ENCODE measurements around the gene ALDOA. TPM values are rescaled to one million over a fixed set of nuclear protein-coding genes. Genes with fewer than 3 reads are reported as not detected.

The ALDOA gene
- total and polyA plus RNA-seq, 10 of the 15 experiments (the other 5 are each of a cell fraction or from before 2014, with no cell fraction given) = 218 to 2,339 (median 1,095) TPM

DNA sequence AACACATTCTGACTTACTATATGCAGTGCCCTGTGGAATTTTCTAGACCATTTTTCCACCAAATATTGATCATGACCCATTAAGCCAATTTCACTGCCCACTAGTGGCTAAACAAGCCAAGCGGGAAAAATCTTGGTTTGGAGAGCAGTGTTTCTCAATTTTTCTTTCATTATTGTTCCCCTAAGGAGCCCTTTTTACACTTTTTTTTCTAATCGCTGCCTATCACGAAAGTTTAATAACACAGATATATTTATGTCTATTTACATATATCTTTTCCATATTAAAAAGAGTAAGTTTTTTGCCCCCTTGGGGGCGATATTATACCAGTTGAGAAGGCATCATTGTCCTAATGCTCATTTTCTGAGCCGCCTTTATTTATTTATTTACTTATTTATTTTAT is 23.7 kb upstream of the ALDOA start (continued):
- TF ChIP-seq, protein P1, sequence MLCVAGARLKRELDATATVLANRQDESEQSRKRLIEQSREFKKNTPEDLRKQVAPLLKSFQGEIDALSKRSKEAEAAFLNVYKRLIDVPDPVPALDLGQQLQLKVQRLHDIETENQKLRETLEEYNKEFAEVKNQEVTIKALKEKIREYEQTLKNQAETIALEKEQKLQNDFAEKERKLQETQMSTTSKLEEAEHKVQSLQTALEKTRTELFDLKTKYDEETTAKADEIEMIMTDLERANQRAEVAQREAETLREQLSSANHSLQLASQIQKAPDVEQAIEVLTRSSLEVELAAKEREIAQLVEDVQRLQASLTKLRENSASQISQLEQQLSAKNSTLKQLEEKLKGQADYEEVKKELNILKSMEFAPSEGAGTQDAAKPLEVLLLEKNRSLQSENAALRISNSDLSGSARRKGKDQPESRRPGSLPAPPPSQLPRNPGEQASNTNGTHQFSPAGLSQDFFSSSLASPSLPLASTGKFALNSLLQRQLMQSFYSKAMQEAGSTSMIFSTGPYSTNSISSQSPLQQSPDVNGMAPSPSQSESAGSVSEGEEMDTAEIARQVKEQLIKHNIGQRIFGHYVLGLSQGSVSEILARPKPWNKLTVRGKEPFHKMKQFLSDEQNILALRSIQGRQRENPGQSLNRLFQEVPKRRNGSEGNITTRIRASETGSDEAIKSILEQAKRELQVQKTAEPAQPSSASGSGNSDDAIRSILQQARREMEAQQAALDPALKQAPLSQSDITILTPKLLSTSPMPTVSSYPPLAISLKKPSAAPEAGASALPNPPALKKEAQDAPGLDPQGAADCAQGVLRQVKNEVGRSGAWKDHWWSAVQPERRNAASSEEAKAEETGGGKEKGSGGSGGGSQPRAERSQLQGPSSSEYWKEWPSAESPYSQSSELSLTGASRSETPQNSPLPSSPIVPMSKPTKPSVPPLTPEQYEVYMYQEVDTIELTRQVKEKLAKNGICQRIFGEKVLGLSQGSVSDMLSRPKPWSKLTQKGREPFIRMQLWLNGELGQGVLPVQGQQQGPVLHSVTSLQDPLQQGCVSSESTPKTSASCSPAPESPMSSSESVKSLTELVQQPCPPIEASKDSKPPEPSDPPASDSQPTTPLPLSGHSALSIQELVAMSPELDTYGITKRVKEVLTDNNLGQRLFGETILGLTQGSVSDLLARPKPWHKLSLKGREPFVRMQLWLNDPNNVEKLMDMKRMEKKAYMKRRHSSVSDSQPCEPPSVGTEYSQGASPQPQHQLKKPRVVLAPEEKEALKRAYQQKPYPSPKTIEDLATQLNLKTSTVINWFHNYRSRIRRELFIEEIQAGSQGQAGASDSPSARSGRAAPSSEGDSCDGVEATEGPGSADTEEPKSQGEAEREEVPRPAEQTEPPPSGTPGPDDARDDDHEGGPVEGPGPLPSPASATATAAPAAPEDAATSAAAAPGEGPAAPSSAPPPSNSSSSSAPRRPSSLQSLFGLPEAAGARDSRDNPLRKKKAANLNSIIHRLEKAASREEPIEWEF (IDR thresholded peaks at IDR 0.05; ENCODE audit: insufficient replicate concordance, low read depth, low read length) = no peak

DNA sequence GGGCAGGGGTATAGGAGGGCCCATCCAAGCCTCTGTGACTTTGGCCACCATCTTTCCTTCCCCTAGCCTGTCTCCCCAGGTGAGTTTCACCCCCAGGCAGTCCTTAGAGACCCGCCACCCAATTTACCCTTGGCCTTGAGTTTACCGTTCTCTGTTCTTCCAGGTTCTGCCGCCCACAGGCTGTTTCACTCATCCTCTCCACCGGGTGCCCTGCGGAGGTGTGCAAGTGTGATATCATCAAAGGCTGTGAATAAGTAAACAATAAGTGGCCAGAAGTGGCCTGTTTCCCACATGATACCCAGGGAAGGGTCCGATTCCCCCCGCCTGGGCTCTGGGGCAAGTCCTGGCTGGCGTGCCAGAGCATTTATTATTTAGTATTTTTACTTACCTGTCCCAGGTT is 19.4 kb upstream of the ALDOA start:
- no peaks in the 10 kb centered on the region for H3K36me3 ChIP-seq (ENCODE audit: control insufficient read depth in 2 of 2, insufficient read depth in 2 of 2, low read length in 1 of 2)
- BruUV-seq (replicated peaks) = no TSS peak
- H3K9ac ChIP-seq (ENCODE audit: control insufficient read depth, insufficient read depth, low read length) = no peak overlapping the region
- no peaks in the 10 kb centered on the region for H3K27me3 ChIP-seq (replicated peaks in 1 of 2; ENCODE audit: control insufficient read depth in 2 of 2, insufficient read depth in 2 of 2, low read length in 1 of 2)
- ChIA-PET SMC1A (ENCODE audit: uncharacterized antibody, unreplicated experiment) (no interaction called here), POLR2A (no interaction called here), RAD21 (ENCODE audit: unreplicated experiment) (no interaction called here), CTCF (no interaction called here)
- no peaks in the 10 kb centered on the region for H4K20me1 ChIP-seq (ENCODE audit: control insufficient read depth, insufficient read depth)
- H3K4me2 ChIP-seq (ENCODE audit: control insufficient read depth, insufficient read depth) = no peak overlapping the region
- ATAC-seq (no peak), DNase-seq (ENCODE audit: low read depth, low spot score) (no peak), FAIRE-seq (no peak)
- H2AFZ ChIP-seq (ENCODE audit: control insufficient read depth, low read depth, low read length) = no peak overlapping the region
- no peaks in the 10 kb centered on the region for H3K79me2 ChIP-seq (ENCODE audit: control insufficient read depth, insufficient read depth, low read length)
- H3K27ac ChIP-seq (ENCODE audit: control insufficient read depth, insufficient read depth) = no peak overlapping the region
- intact Hi-C loops (cut with micrococcal nuclease; ENCODE audit: unreplicated experiment) = no loop called here
- no peak overlapping the region for H3K4me3 ChIP-seq
- H3K4me1 ChIP-seq (ENCODE audit: control insufficient read depth, insufficient read depth, low read length) = no peaks in the 10 kb centered on the region
- in situ Hi-C loops (cut with MboI) = no loop called here
- no peak for TF ChIP-seq NFYB (IDR thresholded peaks at IDR 0.05; ENCODE audit: insufficient read depth, low read depth, low read length)
- no peak for TF ChIP-seq TAF1 (IDR thresholded peaks at IDR 0.05; ENCODE audit: borderline replicate concordance, low read depth, low read length)
- TF ChIP-seq YY1 (IDR thresholded peaks at IDR 0.05; ENCODE audit: low read depth, low read length) = no peak
- no peak for TF ChIP-seq ETV6 (conservative IDR thresholded peaks at IDR 0.05 in 1 of 2, IDR thresholded peaks at IDR 0.05 in 1 of 2; ENCODE audit: borderline replicate concordance in 1 of 2, low read depth in 1 of 2)
- 60% methylated on average over 8 of the region's 8 CpGs for WGBS (ENCODE audit: insufficient coverage, insufficient replicate concordance, low lambda C conversion rate, missing lambda C conversion rate)
- H3K9me3 ChIP-seq (replicated peaks; ENCODE audit: control insufficient read depth, insufficient read depth, low read length) = no peaks in the 10 kb centered on the region

Measured in GM12878 (cell line).